HG03354 (cell line): ENCODE data around the gene AIG1.
"Not testable (repeated sequence)": the region's sequence is repeated elsewhere in the genome, so short reads cannot be mapped to it uniquely, and the experiment has no call there.

Source experiments
- ATAC-seq: cut with Tn5 transposase; IDR thresholded peaks from one replicate; pipeline ENCODE4 v1.9.1; 2021; ENCODE audit warnings: mild to moderate bottlenecking; ENCODE audit not compliant: unreplicated experiment, poor library complexity, severe bottlenecking

AIG1 gene

DNA sequence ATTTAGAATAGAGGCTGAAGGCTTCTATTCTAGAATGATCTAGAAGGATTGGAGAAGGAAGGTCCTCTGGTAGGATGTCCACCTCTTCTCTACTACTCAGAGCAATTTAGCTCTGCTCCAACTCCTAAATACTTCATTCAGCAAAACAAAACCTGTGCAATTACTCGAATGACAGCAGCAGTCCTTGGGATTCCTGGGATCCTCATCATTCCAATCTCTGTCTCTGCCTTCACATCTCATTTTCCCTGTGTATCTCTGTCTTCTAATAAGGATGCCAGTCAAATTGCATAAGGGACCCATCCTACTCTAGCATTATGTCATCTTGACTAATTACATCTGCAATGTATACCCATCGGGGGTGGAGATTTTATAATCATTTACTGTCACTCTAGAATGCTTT, 5.5 kb upstream of the AIG1 start:
- ATAC-seq: no peak

DNA sequence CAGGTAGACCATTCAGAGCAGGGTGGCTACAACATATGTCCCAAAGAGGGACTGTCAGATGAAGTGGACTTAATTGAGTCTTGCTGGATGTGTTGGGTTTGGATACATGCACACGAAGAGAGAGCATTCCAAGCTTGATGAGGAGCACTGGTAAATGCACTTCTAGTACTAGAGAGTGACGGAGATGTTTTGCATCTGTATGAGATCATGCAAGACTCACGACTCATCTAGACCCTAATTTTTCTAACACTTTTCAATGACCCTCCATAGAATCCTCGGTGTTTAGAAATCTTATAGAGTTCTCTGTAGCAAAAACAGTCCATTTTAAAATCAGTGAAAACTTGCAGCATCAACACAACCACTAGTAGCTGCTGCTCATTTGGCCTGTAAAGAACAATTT, 4.8 kb upstream of the AIG1 start:
- no peak for ATAC-seq

DNA sequence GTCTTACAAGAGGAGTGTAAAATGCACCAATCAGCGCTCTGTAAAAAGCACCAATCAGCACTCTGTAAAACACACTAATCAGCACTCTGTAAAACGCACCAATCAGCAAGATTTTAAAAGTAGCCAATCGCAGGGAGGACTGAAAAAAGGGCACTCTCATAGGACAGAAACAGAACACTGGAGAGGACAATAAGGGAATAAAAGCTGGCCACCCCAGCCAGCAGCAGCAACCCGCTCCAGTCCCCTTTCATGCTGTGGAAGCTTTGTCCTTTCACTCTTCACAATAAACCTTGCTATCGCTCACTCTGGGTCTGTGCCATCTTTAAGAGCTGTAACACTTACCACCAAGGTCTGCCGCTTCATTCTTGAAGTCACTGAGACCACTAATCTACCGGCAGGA, 1.7 kb upstream of the AIG1 start:
- no peak for ATAC-seq

DNA sequence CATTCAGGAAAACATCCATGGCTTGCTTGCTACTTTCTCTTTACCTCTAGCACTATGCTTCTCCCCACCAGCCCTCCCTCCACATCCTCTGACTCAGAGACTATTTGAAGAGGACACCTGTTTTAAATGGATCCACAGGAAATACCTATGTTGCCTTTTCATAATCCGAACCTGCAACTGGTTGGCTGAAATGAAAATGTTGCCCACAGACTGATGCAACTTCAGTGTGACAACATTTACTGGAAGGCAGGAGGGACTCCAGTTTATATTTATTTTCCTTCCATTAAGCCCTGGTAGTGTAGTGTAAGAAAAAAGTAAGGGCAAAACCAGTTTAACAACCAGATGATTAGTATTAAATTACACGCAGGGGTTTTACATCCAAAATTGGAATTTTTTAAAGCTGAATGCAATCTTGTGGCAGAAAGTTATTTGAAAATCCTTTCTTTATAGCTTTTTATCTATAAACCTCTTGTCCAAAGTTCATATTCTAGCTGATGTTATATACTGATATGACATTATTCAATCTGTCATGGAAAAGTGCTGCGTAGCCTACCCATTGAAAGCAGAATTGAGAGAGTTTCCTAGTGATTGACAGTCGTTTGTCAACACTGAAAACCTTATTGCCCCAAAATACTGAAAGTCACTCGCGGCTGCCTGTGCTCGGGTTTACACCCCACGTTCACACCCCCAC, 881 bp upstream of the AIG1 start:
- peak; percentile 20 for ATAC-seq

DNA sequence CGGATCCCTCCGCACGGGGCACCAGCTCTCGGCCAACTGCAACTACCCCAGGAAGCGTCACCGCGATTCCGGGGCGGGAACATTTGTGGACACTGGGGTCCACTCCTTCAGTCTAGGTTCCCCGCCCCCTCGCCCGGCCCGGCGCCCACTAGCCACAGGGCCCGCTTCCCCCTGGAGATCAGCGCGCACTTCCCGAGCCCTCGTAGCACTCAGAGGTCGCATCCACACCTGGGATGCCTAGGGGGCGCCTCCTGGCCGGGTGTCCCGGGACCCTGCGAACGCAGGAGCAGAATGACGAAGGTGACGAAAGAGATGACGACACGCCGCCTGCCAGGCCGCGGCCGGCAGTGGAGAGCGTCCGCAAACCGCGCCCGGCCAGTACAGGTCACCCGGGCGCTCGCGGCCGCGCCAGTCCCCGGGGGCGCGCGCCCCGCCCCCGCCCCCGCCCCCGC, 309 bp upstream of the AIG1 start:
- peak; percentile 75 for ATAC-seq

DNA sequence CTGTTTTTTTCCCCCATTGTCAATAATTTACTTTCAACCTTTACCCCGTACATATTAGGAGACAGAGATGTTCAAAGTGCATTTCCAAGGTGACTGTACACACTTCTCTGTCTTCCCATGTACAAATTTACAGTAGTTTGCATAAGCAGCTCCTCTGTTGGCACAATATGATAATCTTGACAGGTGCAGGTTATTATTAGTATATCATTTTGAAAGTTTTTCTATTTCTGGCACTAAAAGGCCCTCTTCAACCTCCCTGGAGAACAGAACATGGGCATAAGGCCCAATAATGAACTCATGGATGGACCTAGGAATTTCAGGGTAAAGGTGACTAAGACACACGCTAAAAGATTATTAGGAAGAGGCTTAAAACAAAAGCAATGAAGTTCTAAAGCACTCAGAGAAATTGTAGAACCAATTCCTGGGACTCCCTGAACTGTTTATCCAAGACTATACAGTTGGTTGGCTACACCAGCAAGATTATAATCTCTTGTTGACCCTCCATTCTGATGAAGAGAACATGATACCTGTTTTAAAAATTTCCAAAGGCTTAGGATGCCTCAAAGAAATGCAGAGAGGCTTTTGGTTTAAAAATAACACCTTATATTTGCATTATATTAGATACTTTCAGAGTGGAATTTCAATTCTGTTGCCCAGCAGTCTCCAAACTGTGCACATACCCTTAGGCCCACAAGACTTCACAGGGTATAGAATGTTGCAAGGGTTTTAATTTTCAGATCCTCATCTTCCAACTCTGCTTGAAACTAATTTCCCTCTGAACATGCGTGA, 1.1 kb downstream of the AIG1 start:
- peak; percentile 13 for ATAC-seq

DNA sequence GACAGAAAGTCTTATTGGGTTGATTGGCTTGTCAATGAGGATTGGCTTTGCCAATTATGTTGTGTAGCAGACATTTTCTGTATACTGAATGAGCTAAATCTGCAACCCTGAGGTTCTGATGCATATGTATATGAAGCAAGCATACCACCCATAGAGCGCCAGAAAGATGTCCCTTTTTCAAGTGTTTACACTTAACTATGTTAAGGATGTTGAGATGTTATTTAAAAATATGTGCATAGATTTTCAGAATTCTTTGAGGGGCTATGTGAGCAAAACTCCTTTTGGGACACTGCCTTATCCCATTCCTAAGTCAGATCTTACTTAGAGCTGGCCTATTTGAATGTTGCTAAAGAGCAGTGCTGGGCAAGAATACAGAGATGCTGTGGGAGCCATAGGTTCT, 1.9 kb downstream of the AIG1 start:
- ATAC-seq: no peak

DNA sequence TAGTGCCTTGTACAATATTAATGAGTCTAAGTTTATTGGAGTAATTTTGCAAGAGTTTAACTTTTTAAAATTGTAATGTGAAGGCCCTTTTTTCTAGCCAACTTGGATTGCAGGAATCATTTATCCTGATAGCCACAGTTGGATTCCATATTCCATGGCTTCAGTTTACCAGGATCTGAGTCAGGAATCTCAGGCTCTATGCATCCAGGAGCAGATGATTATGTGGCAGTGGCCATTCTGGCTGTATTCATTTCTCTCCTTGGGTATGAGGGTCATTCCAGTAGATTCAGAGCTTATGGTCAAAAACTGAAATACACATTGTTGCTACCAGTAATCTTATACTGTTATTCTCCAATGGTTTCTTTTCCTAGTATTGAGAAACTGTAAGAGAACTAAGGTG, 2.9 kb downstream of the AIG1 start:
- ATAC-seq: no peak

DNA sequence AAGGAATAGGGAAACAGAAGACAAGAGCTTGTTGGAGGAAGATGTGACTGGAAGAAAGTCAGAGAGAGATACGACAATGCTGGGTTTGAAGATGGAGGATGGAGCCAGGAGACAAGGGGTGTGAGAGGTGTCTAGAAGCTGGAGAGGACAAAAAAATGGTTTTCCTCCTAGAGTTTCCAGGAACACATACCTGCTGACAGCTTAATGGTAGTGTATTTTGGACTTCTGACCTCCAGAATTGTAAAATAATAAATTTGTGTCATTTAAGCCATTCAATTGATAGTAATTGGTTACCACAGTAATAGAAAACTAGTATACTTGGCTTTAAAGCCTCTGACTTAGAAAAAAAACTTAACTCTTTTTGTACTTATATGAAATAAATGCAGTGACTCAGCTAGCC, 3.6 kb downstream of the AIG1 start:
- no peak for ATAC-seq

DNA sequence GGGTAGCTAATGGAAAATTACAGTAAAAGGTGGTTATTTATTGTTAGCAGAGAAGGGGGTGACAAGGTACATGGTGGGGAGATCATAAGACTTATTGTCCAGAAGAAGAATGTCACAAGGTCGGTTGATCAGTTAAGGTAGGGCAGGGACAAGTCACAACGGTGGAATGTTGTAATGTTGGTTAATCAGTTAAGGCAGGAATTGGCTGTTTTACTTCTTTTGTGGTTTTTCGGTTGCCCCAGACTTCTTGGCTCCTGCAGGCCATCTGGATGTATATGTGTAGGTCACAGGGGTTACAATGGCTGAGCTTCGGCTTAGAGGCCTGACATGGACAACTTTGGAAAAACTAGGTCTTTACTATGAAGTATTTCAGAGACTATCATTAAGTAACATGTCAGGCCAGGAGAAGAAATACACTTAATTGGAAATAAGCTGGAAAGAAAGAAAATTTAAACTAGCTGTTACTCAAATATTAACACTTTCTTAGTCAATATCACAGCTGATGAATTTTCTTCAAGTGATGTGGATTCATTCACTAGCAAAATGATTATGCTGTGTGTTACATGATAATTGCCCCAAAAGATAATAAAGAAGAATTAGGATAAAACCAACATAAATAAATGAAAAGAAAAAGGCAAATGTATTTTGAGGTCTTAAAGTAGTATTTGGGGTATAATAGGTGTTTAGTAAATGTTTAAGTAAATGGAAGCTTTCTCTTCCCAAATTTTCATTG, 4.4 kb downstream of the AIG1 start:
- ATAC-seq: no peak

DNA sequence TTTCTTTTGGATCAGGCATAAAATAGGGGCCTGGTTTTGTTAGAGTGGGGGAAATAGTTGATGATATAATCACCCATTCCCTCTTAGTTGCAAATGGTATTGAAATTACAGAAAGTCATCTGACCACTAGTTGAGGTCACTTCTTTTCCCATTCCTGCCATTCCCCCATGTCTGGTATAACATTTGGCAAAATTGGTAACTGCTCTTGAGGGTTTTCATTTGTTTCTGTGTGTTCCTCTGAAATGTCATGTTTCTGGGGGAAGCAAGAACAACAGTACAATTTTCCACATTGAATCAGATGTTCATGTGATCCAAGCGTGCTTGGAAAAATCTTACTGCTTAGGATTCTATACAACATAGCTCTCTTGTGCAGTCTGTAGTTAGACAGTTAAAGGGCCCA, 7.3 kb downstream of the AIG1 start:
- ATAC-seq: no peak

DNA sequence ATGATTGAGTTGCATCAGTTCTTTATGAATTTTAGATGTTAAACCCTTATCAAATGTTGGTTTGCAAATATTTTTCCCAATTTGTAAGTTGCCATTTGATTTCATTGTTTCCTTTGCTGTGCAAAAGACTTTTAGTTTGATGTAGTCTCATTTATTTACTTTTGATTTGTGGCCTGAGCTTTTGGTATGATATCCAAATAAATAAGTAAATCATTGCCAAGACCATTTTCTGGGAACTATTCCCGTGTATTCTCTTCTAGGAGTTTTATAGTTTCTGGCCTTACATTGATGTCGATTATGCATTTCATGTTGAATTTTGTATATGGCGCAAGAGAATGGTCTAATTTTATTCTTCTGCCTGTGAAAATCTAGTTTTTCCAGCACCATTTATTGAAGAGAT, 13.4 kb downstream of the AIG1 start:
- ATAC-seq: no peak

DNA sequence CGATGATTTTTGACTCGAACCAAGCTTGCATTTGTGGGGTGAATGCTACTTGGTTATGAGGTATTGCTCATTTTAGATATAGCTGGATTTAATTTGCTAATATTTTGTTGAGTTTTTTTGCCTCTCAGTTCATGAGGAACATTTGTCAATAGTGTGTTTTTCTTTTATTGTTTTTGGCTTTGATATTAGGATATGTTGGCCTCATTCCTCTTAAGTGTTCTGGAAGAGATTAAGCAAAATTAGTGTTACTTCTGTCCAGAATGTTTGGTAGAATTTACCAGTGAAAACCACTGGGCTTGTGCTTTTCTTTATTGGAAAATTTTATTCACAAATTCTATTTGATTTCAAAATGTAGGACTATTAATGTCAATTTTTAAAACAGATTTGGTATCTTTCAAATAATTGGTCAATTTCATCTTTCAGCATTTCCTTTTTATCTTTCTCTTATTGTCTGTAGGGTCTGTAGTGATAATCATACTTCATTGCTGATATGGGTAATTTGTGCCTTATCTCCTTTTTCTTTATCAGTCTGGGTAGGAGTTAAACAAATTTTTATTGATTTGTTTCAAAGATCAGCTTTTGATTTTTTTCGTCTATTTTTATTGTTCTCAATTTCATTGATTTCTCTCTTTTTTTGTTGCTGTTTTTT, 14.1 kb downstream of the AIG1 start:
- no peak for ATAC-seq

DNA sequence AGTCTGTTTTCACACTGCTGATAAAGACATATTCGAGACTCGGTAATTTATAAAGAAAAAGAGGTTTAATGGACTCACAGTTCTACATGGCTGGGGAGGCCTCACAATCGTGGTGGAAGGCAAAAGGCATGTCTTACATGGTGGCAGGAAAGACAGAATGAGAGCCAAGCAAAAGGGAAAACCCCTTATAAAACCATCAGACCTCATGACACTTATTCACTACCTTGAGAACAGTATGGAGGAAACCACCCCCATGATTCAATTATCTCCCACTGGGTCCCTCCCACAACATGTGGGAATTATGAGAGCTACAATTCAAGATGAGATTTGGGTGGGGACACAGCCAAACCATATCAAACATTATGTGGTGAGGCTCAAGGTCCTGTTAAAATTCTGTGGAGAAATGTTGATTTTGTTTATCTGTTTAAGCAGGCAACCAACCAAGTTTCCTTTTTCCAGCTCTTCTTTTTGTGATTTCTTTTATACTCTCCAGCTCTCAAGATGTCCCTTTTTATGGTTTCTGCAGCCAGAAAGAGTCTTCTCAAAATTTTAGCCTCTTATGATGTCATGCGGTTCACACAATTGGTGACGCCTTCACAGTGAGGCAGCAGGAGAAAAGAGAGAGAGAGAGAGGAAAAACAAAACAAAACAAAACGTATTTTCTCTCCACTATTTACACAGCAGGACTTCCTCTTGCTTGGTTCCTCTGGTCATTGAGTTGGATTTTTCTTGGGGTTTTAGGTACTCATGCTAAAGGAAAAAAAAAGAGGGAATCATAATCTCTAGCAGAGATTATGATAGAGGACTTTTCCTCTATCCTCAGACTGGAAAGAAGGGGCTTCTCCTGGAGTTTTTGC, 18.0 kb downstream of the AIG1 start:
- no peak for ATAC-seq

DNA sequence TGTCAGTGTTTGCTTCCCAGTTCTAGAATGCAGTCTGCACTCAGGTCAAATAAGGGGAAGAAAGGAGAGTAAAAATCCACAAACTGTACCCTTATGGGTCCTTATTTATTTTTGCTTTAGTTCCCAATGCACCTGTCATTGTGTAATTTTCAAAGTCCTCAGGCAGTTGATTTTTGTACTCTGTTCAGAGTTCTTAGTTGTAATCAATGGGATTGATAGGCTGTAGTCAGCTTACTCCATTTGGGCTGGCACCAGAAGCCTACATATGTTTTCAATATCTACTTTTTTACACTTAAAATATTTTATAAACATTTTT, 18.6 kb downstream of the AIG1 start:
- ATAC-seq: no peak

DNA sequence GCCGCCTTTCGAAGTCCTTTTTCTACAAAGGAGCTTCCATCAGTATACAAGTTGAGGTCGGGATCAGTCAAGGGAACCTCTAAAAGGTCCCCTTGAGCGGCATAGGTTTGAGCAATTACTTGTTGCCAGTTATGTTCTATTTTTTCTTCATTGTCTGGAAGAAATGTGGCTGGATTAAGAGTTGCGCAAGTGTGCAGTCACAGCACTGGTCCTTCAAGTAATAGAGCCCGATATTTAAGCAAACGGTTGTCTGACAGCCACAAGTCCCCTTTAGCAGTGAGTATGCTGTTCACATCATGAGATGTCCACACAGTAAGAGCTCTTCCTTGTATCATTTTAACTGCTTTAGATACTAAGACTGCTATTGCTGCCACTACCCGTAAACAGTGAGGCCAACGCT, 21.6 kb downstream of the AIG1 start:
- ATAC-seq: not testable (repeated sequence)

DNA sequence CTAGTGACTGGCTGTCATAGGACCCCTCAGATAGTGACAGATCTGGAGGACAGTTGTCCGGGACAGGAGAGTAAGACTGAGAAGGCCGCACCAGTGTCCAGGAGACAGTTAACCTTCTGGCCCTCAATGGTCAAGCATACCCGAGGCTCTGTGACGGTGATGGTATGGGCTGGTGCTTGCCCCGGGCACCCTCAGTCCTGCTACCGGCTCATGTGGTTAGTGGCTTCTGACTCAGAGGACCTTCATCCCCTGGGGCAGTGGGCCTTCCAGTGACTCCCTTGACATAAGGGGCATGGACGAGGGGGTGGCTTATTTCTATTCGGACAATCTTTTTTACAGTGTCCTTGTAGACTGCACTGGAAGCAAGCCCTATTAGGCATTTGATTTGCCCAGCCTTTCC, 23.3 kb downstream of the AIG1 start:
- not testable (repeated sequence) for ATAC-seq

DNA sequence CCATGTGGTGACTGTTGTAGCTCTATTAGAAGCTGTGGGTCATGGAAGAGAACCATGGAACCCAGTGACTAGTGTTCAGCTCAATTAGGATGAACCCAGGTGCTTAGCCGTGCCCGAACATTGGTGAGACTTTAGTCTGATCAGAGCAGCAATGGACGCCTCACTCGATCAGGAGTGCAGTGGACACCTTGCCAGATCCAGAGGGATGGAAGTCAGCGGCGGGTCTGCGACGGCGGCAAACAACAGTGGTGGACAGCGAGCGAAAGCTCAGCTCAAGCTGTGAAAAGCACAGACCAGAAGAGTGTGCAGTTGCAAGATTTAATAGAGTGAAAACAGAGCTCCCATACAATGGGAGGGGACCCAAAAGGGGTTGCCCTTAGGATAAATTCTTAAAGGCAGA, 26.6 kb downstream of the AIG1 start:
- not testable (repeated sequence) for ATAC-seq

DNA sequence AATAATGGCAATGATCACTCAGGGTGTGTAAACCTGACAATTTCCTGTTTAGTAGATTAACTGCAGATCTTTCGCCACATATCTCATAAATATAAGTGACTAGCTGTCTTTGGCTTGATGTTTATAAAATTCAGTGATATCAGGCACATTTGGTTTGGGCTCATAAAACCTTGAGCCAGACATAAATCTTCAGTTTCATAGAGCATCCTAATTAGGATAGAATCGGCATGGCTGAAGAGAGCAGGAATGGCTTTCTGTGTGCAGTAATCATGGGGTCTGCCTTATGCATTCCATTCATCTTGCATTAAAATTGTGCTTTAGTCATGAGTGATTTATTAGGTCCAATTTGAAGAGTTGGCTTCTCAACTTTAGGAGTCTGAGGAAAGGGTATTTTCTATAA, 27.2 kb downstream of the AIG1 start:
- ATAC-seq: no peak
